Measurements from ENCODE around the gene FBXO34. TPM values are rescaled to one million over a fixed set of nuclear protein-coding genes. Genes with fewer than 3 reads are reported as not detected.

Gene FBXO34
- total RNA-seq, 4 donors from 2014 or later: 33.3 to 43.1 (median 34.5) TPM

- H3K36me3 ChIP-seq: peaks cover 0 to 60% (median 10%) of the 10 kb centered on the region in 3 donors
- H3K27ac ChIP-seq: no peak overlapping the region
- DNase-seq: no peak
- no peaks in the 10 kb centered on the region for H3K9me3 ChIP-seq
- intact Hi-C loops (cut with DNase I): no loop called here
- H3K4me1 ChIP-seq: no peaks in the 10 kb centered on the region
- no peak for TF ChIP-seq POLR2A (IDR thresholded peaks at IDR 0.05)
- TF ChIP-seq CTCF (IDR thresholded peaks at IDR 0.05): no peak
- no peaks in the 10 kb centered on the region for H3K27me3 ChIP-seq
- WGBS, 2 donors: 91% methylated on average over 2 of the region's 2 CpGs
- H3K4me3 ChIP-seq: no peak overlapping the region
Measured at GRCh38 chr14:55361190-55361589, 90.0 kb downstream of the FBXO34 start.

GRCh38 chr14:55366271-55366670, 95.0 kb downstream of the FBXO34 start:
- Histone ChIP-seq H3K27me3 (no peaks in the 10 kb centered on the region), H3K4me1 (no peaks in the 10 kb centered on the region), H3K4me3 (no peak overlapping the region), H3K9me3 (no peaks in the 10 kb centered on the region), H3K27ac (no peak overlapping the region), H3K36me3 (peaks cover 0 to 82% (median 10%) of the 10 kb centered on the region in 3 donors)
- 49 to 53% methylated on average over 3 of the region's 3 CpGs for WGBS, 2 donors
- intact Hi-C loops (cut with DNase I): no loop called here
- DNase-seq: no peak
- no peak for TF ChIP-seq CTCF (IDR thresholded peaks at IDR 0.05)
- TF ChIP-seq POLR2A (IDR thresholded peaks at IDR 0.05): no peak

GRCh38 chr14:55370883-55371455, 99.7 kb downstream of the FBXO34 start:
- TF ChIP-seq POLR2A (IDR thresholded peaks at IDR 0.05) (no peak), CTCF (IDR thresholded peaks at IDR 0.05) (no peak)
- DNase-seq: no peak
- Histone ChIP-seq H3K9me3 (no peaks in the 10 kb centered on the region), H3K4me3 (no peak overlapping the region), H3K4me1 (no peaks in the 10 kb centered on the region), H3K27me3 (no peaks in the 10 kb centered on the region), H3K27ac (no peak overlapping the region), H3K36me3 (peaks cover 1 to 95% (median 3%) of the 10 kb centered on the region in 3 donors)
- 85 to 93% methylated on average over 8 to 11 of the region's 11 CpGs for WGBS, 2 donors
- intact Hi-C loops (cut with DNase I): no loop called here

GRCh38 chr14:55372423-55372822, 101.2 kb downstream of the FBXO34 start:
- Histone ChIP-seq H3K4me1 (no peaks in the 10 kb centered on the region), H3K9me3 (no peaks in the 10 kb centered on the region), H3K4me3 (no peak overlapping the region), H3K36me3 (peaks cover 4 to 96% (median 6%) of the 10 kb centered on the region in 3 donors), H3K27ac (no peak overlapping the region), H3K27me3 (no peaks in the 10 kb centered on the region)
- DNase-seq: no peak
- intact Hi-C loops (cut with DNase I): no loop called here
- TF ChIP-seq CTCF (IDR thresholded peaks at IDR 0.05): no peak
- 88 to 100% methylated on average over 1 of the region's 1 CpG for WGBS, 2 donors

- WGBS, 2 donors: 67 to 93% methylated on average over 2 to 7 of the region's 7 CpGs
- no peaks in the 10 kb centered on the region for H3K4me1 ChIP-seq
- no peak for DNase-seq
- intact Hi-C loops (cut with DNase I): no loop called here
- H3K27me3 ChIP-seq: no peaks in the 10 kb centered on the region
- no peak overlapping the region for H3K27ac ChIP-seq
- H3K36me3 ChIP-seq: peaks cover 4 to 96% (median 6%) of the 10 kb centered on the region in 3 donors
- TF ChIP-seq CTCF (IDR thresholded peaks at IDR 0.05) (no peak), POLR2A (IDR thresholded peaks at IDR 0.05) (no peak)
- H3K9me3 ChIP-seq: no peaks in the 10 kb centered on the region
- H3K4me3 ChIP-seq: no peak overlapping the region
Measured at GRCh38 chr14:55372825-55373224, 101.6 kb downstream of the FBXO34 start.

All from esophagus squamous epithelium (tissue), 5 donors.